PC-3 (cell line): ENCODE results near the gene SECISBP2L. TPM values are rescaled to one million over a fixed set of nuclear protein-coding genes. Genes with fewer than 3 reads are reported as not detected.

Experiments used
- ATAC-seq: fragments of 200-7000 bp; cut with Tn5 transposase; 2 replicates; pipeline ENCODE4 v1.9.1; 2020; ENCODE audit warnings: mild to moderate bottlenecking, moderate library complexity
- BruUV-seq: library from RNA; stranded (reverse); fragments of 400-500 nt; replicated peaks from 2 replicates; lab custom pipeline; 2021; lab: Mats Ljungman, UMichigan
- CTCF ChIA-PET: fragments of 300-600 bp; sonication (Branson Sonifier 250); formaldehyde crosslinking; loops from one replicate; lab custom pipeline; 2022; ENCODE audit warnings: antibody characterized with exemption; lab: Charles Lee
- POLR2A ChIA-PET: fragments of 300-600 bp; sonication (Branson Sonifier 250); formaldehyde crosslinking; loops from one replicate; lab custom pipeline; 2022; ENCODE audit warnings: antibody characterized with exemption; ENCODE audit not compliant: unreplicated experiment; lab: Charles Lee
- DNase-seq: peaks from one replicate; pipeline ENCODE4 v3.0.0-alpha.2; 2015
- H2AFZ ChIP-seq: fragments of 300-600 bp; sonication (generic); 2 replicates; pipeline ENCODE4 v1.6.0; 2016; ENCODE audit warnings: antibody characterized with exemption, low read length
- H3F3A ChIP-seq: fragments of 300-600 bp; sonication (generic); one replicate; pipeline ENCODE4 v1.6.0; 2017; ENCODE audit warnings: antibody characterized with exemption, low read length, control low read depth, mild to moderate bottlenecking; ENCODE audit not compliant: unreplicated experiment
- H3K27ac ChIP-seq: fragments of 300-600 bp; sonication (generic); 2 replicates; pipeline ENCODE4 v1.5.1; 2016; ENCODE audit warnings: mild to moderate bottlenecking, low read length
- H3K27me3 ChIP-seq: fragments of 300-600 bp; sonication (generic); 2 replicates; pipeline ENCODE4 v1.6.1; 2016; ENCODE audit warnings: low read length, mixed read lengths
- H3K36me3 ChIP-seq: fragments of 300-600 bp; sonication (generic); 2 replicates; pipeline ENCODE4 v1.6.1; 2016; ENCODE audit warnings: low read depth, mixed run types, low read length, mixed read lengths
- H3K4me1 ChIP-seq: fragments of 300-600 bp; sonication (generic); 2 replicates; pipeline ENCODE4 v1.5.1; 2016; ENCODE audit warnings: low read length; ENCODE audit not compliant: insufficient read depth
- H3K4me2 ChIP-seq: fragments of 300-600 bp; sonication (generic); 2 replicates; pipeline ENCODE4 v1.6.0; 2016; ENCODE audit warnings: low read length
- H3K4me3 ChIP-seq: fragments of 300-600 bp; sonication (generic); 2 replicates; pipeline ENCODE4 v1.5.1; 2016; ENCODE audit warnings: mild to moderate bottlenecking, low read length, mixed read lengths
- H3K79me2 ChIP-seq: fragments of 300-600 bp; sonication (generic); 2 replicates; pipeline ENCODE4 v1.6.1; 2017; ENCODE audit warnings: low read length, mixed read lengths
- H3K9ac ChIP-seq: fragments of 300-600 bp; sonication (generic); 2 replicates; pipeline ENCODE4 v1.6.0; 2016; ENCODE audit warnings: mild to moderate bottlenecking, low read length
- H3K9me2 ChIP-seq: fragments of 300-600 bp; sonication (generic); replicated peaks from 2 replicates; pipeline ENCODE4 v1.6.1; 2016; ENCODE audit warnings: mixed run types, low read length, mixed read lengths
- H3K9me3 ChIP-seq: fragments of 300-600 bp; sonication (generic); 2 replicates; pipeline ENCODE4 v1.6.1; 2016; ENCODE audit warnings: low read length, mixed read lengths
- H4K20me1 ChIP-seq: fragments of 300-600 bp; sonication (generic); 2 replicates; pipeline ENCODE4 v1.6.1; 2016; ENCODE audit warnings: low read length, mixed read lengths
- EZH2 ChIP-seq: fragments of 300-600 bp; sonication (generic); IDR thresholded peaks from one replicate; pipeline ENCODE4 v1.6.1; 2017; ENCODE audit warnings: antibody characterized with exemption, mild to moderate bottlenecking, low read length; ENCODE audit not compliant: unreplicated experiment
- EZH2phosphoT487 ChIP-seq: fragments of 300-600 bp; sonication (generic); IDR thresholded peaks from 2 replicates; pipeline ENCODE4 v1.6.1; 2018; ENCODE audit warnings: mild to moderate bottlenecking, antibody characterized with exemption, low read length, borderline replicate concordance
- intact Hi-C: fragments of 100-400 bp; cut with micrococcal nuclease; formaldehyde crosslinking; loops from 2 replicates; pipeline ENCODE4 v1.9.0; 2023
- total RNA-seq: library from RNA; depleted of rRNA; stranded (reverse); fragments of >200 nt; gene quantifications from 2 replicates; pipeline ENCODE4 v1.2.3, GENCODE V29; 2014
- TF ChIP-seq, protein P1 (sequence below): fragments of 300-600 bp; sonication (generic); conservative IDR thresholded peaks from 2 replicates; pipeline ENCODE4 v1.5.1; 2017; ENCODE audit warnings: antibody characterized with exemption, low read depth, mild to moderate bottlenecking, low read length

Gene SECISBP2L
- total RNA-seq, 1 experiment from 2014 or later, result 18.6 TPM

DNA sequence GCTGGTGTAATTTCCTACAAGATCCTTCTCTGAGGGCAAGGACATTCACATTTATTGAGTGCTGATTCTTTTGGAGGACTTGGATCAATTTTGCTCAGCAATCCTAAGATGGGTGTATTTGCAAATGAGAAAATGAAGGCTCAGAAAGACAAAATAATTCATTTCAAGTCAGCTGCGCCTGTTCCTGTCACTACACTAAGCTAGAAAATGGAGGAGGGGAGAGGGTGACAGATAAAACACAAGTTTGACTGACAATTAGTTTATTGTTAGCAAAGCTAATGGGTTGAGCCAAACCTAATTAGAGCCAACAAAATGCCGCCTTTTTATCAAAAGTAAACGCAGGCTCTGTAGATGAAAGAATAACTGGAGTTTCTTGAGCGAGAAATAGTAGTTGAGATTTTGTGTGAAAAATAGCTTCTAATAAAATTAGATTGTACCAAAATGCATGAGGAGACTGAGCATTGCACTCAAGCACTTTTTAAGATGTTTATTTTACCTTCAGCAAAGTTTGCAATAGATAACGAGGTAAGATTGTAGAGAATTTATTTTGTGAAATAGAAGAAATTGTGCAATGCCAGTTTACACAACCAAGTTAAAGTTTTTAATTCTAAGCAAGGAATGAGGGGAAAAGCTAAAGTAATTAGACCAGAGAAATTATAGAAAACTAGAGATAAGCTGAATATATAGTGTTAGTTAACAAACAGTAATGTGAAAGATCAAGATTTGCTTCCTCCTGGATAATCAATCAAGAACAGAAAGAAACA lies 39.6 kb upstream of the SECISBP2L start:
- no peaks in the 10 kb centered on the region for H3K9me2 ChIP-seq
- ChIA-PET CTCF (no interaction called here), POLR2A (no interaction called here)
- no peak for TF ChIP-seq EZH2
- TF ChIP-seq, protein P1, sequence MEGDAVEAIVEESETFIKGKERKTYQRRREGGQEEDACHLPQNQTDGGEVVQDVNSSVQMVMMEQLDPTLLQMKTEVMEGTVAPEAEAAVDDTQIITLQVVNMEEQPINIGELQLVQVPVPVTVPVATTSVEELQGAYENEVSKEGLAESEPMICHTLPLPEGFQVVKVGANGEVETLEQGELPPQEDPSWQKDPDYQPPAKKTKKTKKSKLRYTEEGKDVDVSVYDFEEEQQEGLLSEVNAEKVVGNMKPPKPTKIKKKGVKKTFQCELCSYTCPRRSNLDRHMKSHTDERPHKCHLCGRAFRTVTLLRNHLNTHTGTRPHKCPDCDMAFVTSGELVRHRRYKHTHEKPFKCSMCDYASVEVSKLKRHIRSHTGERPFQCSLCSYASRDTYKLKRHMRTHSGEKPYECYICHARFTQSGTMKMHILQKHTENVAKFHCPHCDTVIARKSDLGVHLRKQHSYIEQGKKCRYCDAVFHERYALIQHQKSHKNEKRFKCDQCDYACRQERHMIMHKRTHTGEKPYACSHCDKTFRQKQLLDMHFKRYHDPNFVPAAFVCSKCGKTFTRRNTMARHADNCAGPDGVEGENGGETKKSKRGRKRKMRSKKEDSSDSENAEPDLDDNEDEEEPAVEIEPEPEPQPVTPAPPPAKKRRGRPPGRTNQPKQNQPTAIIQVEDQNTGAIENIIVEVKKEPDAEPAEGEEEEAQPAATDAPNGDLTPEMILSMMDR, result no peak
- no peak for TF ChIP-seq EZH2phosphoT487
- intact Hi-C loops, result no loop called here
- H3K4me3 ChIP-seq, result no peak overlapping the region
- H4K20me1 ChIP-seq, result no peaks in the 10 kb centered on the region
- no peak overlapping the region for H3K27ac ChIP-seq
- H3K36me3 ChIP-seq, result no peaks in the 10 kb centered on the region
- no peaks in the 10 kb centered on the region for H3K9me3 ChIP-seq
- H3K4me2 ChIP-seq, result no peak overlapping the region
- no peaks in the 10 kb centered on the region for H3K79me2 ChIP-seq
- no TSS peak for BruUV-seq
- no peaks in the 10 kb centered on the region for H3K4me1 ChIP-seq
- ATAC-seq (no peak), DNase-seq (no peak)
- H2AFZ ChIP-seq, result no peak overlapping the region
- H3F3A ChIP-seq, result no peaks in the 10 kb centered on the region
- H3K9ac ChIP-seq, result no peak overlapping the region
- H3K27me3 ChIP-seq, result no peaks in the 10 kb centered on the region

DNA sequence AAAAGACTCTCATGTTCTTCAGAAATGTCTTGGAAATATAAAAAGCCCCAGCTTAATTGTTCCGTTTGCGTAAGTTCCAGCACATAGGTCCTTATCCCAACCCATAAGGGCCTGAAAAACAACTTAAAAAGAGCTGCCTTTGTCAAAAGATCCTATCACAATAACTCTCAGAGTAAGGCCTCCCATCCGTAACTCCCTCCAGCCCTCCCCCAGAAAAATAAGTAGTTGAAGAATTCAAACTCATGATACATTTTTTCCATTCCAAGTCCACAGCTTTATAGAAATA lies 38.0 kb upstream of the SECISBP2L start:
- no peak overlapping the region for H2AFZ ChIP-seq
- ATAC-seq (no peak), DNase-seq (no peak)
- TF ChIP-seq, protein P1, result no peak
- TF ChIP-seq EZH2phosphoT487 (no peak), EZH2 (no peak)
- H3K27me3 ChIP-seq, result no peaks in the 10 kb centered on the region
- no TSS peak for BruUV-seq
- no peaks in the 10 kb centered on the region for H3K4me1 ChIP-seq
- H3K27ac ChIP-seq, result no peak overlapping the region
- no peaks in the 10 kb centered on the region for H4K20me1 ChIP-seq
- H3K4me3 ChIP-seq, result no peak overlapping the region
- H3K79me2 ChIP-seq, result no peaks in the 10 kb centered on the region
- ChIA-PET POLR2A (no interaction called here), CTCF (no interaction called here)
- H3K4me2 ChIP-seq, result no peak overlapping the region
- H3K9me2 ChIP-seq, result no peaks in the 10 kb centered on the region
- no peaks in the 10 kb centered on the region for H3F3A ChIP-seq
- no peak overlapping the region for H3K9ac ChIP-seq
- H3K9me3 ChIP-seq, result no peaks in the 10 kb centered on the region
- no peaks in the 10 kb centered on the region for H3K36me3 ChIP-seq
- intact Hi-C loops, result no loop called here

DNA sequence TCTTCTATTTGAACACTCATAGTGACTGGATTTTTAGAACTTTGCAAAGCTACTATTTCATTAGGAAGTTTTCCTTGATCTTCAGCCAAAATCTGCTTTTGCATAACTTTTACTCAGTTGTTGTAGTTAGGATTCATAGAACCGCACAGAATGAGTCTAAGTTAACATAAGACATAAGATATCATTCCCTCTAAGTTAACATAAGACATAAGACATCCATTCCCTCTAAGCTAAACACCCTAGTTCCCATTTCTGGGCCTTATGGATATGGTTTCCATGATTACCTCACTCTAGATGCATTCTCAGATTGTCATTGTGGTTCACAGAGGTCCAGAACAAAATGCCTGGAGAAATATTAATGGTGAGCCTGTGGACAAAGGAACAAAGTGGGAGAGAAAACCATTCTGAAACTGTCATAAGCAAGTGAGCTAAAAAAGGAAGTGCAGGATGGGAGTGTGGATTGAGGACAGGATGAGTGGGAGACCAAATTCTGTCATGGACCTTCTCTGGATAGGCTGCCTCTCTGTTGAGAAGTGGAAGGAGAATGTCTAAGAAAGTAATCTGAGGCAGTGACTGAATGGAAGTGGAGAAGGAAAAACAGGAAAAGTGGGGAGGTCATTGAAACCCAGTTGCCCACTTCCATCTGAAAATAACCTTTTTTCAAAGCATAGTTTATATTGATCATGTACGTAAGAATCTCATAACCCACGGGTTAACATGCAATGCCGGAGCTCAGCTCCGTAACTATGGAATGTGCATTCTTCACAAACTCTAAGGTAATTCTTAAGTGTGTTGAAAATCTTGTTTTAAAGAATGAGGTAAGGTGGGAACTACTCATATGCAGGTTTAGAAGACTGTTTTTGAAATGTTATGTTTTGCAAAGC lies 37.4 kb upstream of the SECISBP2L start:
- Histone ChIP-seq H2AFZ (no peak overlapping the region), H3K4me2 (no peak overlapping the region), H3K9me2 (no peaks in the 10 kb centered on the region), H4K20me1 (no peaks in the 10 kb centered on the region), H3K36me3 (no peaks in the 10 kb centered on the region), H3K4me3 (no peak overlapping the region), H3K9me3 (no peaks in the 10 kb centered on the region), H3F3A (no peaks in the 10 kb centered on the region), H3K27me3 (no peaks in the 10 kb centered on the region), H3K4me1 (no peaks in the 10 kb centered on the region), H3K27ac (no peak overlapping the region), H3K9ac (no peak overlapping the region), H3K79me2 (no peaks in the 10 kb centered on the region)
- no peak for TF ChIP-seq EZH2phosphoT487
- TF ChIP-seq, protein P1, result no peak
- no peak for TF ChIP-seq EZH2
- ATAC-seq (no peak), DNase-seq (no peak)
- ChIA-PET CTCF (no interaction called here), POLR2A (no interaction called here)
- BruUV-seq, result no TSS peak
- intact Hi-C loops, result no loop called here
